HL-60/S4 treated with retinoic acid at 250 ng/mL for 4 days and 3 days (cell line): ENCODE results near the gene GLRA1.

Experiments
- in situ Hi-C: fragments of 300-500 bp; cut with MboI; formaldehyde crosslinking; loops from 2 replicates; pipeline ENCODE4 v1.7.0; 2022; ENCODE audit warnings: low sequenced_read_pairs

Gene GLRA1

DNA sequence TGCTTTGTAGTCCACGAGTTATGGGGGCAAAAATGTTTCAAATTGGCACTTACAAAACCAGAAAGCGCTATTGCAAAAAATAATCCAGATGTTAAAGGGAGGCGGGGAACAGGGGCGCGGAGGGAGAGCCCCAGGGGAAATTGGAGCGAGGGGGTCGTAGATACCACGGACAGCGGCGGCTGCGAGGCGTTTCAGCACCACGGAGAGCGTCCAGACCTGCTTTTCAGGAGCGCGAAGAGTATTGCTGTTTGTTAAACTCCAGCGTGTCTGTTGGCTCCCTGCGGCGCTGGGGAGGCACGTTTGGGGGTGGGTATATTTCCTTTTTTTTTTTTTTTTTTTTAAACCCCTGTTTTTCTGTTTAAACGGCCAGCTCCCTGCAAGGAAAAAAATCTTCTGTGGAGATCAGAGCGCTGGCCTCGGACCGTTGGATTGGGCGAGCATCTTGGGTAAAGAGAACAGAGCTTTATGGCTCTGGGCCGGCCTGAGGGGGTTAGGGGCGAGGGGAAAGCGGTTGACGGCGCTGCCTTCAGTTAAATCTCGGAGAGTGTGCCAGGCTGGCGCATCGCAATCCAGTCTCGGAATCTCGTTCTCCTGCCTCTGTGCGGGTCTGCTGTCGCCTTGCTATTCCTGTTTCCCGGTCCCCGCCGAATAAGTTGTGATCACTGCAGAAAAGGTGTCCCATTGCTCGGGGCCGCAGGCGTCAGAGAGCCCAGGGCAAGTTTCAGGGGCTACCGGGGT is at the start of gene GLRA1:
Gene GLRA1 (minus strand): TSS at position 288 of the 738 bp plus-strand sequence. CDS start 302 bp downstream, outside the sequence.
- in situ Hi-C loops: no loop called here

DNA sequence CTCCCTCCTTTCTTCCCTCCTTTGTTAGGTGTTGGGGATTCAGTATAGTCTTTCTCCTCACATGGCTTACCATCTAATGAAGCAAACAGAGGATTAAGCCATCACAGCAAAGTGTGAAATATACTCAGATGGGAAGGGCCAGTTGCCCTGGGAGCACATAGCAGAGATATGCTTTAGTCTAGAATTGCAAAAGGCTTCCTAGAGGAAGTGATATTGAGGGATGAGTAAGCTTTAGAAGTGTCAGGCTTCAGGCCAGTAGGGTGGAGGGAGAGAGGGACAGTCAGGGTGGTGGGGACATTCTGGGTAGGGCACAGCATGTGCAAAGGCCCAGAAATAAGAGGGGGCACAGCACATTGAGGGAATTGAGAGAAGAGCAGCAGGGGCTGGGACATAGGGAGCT is 46.2 kb upstream of the GLRA1 start:
- in situ Hi-C loops: no loop called here

DNA sequence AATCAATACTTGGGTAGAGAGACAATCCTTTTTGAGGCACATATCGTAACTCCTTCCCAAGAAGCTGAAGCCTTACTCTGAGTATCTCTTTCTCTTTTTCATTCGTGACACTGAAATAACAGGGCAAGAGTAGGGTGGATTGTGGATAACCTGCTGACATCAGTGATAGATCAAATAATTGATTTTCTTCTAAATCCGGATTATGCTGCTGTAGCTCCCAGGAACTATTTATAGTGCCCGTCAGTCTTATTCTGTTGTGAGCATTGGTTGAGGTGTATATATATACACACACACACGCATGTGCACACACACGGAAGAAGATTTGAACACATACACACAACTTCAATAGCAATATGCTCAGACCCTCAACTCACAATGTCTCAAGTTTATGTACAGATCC is 43.2 kb upstream of the GLRA1 start:
- in situ Hi-C loops: no loop called here

DNA sequence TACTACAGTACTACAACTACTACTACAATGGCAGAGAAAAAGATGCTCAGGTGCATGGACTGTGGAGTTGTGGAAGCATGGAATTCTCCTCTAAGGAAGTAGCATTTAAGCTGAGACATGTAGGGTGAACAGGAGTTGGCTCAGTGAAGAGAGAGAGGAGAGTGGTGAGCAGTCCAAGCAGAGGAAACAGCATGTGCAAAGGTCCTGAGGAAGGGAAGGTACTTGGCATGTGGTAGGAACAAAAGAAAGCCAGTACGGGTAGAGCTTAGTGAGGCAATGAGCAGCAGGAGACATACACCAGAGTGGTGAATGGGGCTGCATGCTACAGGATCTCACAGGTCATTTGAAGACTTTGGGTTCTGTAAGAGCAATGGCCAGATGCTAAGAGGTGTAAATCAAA is 41.4 kb upstream of the GLRA1 start:
- in situ Hi-C loops: no loop called here

DNA sequence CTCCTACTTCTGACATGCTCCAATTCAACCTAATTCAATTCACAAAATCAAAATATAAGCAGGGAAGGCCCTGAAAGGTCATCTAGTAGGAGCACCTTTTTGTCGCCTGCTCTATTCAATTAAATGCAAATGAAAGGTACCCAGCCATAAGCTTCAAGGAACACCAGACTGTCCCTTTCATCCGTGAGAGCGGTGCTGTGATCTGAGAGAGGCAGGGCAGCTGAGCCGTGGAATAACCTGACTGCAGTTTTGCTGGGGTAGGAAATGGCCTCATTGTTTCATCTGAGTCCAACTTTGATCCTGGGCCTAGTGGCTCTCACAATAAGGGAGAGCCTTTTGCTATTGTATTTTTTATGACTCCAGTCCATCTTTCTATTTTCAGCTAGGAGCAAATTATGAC is 39.8 kb upstream of the GLRA1 start:
- in situ Hi-C loops: no loop called here

DNA sequence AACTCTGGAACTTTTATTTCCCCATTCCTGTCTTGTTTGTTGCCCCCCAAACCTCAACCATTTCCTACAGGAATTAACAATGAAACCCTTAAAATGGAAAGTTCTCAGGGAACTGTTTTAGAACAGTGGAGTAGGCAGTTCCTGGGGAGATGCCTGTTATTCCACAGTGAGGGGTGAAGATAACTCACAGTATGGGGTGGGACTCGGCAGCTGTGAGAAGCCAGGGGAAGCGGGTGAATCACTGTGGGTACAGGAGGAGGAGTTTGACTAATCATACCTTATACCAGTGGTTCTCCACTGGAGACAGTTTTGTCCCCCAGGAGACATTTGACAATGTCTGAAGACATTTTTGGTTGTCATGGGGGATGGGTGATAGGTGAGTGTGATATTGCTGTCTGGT is 36.9 kb upstream of the GLRA1 start:
- in situ Hi-C loops: no loop called here

DNA sequence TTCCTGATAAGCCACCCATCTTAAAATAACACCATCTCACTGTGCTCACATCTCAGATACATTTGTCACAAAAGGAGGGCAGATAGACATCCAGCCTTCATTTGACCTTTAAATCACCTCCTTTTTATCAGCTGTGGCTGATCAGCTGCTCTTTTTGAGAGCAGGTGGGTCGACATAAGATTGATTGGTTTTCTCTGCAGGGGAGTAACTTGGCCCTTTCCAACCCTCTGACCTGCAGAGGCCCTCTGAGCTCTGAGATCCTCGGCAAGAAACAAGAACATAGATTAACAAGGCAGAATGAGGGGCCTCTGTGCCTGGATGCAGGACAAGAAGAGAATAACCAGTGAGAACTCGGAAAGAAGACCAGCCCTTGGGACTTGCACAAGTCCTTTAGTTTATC is 33.5 kb upstream of the GLRA1 start:
- in situ Hi-C loops: no loop called here

DNA sequence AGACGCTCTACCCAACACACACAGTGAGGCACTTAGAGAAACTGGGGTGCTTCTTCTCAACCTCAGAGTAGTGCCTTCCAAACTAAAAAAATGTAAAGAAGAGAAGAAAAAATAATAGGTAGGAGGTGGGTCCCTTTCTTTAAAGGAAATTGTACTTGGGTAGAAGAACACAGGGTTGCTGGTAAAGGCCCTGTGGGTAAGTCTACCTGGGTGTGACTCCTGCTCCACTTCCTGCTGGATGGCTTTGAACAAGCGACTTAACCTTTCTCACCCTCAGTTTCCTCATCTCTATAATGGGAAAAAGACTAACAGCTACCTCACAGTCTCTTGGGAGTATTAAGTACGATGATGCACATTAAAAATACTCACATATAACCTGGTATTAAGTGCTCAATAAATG is 32.1 kb upstream of the GLRA1 start:
- in situ Hi-C loops: no loop called here

DNA sequence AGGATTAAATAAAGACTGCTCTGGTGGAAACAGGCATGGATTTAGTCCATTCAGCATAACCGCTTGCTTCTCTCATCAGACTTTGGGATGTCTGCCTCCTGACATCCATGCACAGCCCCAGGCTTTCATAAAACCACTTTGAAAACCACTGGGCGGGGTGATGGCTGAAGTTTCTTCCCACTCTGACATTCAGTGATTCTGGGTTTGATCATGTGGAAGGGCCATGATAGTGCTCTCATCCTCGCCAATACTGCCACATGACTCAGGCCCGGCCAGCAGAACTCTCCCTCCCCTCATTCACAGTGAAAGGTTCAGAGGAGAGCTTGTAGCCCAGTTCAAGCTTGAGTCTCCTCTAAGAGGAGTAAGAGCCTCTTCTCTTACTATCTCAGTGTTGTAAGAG is 29.6 kb upstream of the GLRA1 start:
- in situ Hi-C loops: no loop called here

DNA sequence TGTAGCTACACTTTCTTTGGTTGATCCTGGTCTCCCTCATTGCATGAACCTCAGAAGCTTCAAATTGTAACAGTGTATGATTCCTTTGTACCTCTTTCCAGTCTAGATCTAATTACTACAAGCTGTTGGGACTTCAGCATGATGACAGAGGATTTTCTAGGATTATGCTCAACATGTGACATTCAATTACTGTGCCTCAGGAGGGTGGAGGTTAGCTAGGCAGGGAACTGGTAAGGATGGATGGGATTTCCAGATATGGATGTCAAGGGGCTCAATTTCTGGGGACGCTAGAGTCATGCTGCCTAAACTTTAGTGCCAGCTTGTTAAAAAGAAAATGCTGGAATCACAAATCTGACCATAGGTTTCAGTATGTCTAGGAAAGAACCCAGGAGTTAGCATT is 29.2 kb upstream of the GLRA1 start:
- in situ Hi-C loops: no loop called here

DNA sequence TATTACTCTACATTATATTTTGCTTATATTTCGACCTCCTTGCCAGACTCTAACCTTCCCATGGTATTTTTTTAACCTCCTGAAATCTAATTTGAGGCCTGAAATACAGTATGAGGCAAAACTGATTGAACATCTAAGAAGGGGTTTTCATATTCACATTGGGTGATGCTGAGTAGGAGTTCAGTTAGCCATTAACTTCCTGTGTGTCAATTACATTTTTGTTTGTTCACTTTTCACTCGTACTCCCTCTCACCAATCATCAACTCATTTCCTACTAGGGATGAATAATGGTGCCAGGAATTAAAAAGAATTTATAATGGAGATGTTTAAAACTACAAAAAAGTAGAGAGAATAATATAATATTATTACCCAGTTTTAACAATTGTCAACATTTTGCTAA is 27.6 kb upstream of the GLRA1 start:
- in situ Hi-C loops: no loop called here

DNA sequence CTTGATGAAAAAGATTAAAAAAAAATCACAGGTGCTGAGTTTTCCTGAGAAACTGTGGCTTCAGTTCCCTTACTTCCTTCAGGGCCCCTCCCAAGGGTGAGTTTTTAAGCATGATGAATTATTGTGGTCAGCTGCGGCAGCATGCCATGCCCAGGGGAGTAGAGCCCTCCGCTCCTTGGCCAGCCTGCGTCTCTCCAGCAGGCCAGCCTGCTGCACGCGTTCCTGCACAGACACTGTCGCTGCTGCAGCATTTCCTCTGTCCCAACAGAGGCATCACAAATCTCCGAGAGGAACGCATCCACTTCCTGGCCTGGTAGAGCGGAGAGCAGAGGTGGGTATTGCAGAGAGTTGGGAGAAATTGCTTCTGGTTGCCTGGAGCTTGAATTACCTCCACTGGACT is 26.1 kb upstream of the GLRA1 start:
- in situ Hi-C loops: no loop called here

DNA sequence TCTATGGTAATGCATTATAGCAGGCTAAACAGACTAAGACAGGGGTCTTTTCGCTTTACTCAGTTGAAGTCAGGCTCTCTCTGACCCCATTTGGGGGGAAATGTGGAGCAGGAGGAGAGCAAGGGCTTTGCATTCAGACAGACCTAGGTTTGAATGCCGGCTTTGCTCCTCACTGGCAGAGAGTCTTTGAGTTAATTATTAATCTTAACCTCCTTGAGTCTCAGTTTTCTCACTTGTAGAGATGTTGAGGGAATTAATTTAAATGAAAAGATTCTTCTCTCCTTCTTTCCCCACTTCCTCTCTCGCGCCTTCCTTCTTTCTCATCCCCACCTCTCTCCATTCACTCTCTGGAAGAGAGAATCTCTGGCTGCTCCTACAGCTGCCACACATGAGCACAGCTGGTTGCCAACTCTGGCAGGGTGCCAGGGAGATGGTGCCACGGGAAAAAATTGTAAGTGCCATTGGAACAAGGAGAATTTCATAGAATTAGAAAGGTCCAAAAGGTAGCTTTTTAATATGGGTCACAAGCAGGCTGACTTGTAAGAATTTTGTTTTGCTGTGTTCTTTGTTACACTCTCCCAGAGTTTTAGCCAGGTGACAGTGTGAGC is 25.2 kb upstream of the GLRA1 start:
- in situ Hi-C loops: no loop called here

DNA sequence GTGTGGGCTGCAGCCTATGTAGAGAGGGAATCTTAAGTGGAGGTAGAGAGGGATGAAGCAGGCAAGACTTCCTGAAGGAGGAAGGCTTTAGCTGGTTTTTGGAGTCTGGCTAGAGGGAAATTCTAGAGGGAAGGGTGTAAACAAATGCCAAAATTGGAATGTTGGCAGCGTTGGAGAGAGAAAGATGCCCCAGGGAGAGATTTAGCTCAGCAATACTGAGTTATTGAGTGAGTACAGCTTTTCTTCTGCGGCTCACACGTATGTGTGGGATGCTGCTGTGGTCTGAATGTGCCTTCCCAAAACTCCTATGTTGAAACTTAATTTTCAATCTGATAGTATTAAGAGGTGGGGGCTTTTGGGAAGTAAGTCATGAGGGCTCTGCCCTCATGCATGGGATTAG is 24.5 kb upstream of the GLRA1 start:
- in situ Hi-C loops: no loop called here

DNA sequence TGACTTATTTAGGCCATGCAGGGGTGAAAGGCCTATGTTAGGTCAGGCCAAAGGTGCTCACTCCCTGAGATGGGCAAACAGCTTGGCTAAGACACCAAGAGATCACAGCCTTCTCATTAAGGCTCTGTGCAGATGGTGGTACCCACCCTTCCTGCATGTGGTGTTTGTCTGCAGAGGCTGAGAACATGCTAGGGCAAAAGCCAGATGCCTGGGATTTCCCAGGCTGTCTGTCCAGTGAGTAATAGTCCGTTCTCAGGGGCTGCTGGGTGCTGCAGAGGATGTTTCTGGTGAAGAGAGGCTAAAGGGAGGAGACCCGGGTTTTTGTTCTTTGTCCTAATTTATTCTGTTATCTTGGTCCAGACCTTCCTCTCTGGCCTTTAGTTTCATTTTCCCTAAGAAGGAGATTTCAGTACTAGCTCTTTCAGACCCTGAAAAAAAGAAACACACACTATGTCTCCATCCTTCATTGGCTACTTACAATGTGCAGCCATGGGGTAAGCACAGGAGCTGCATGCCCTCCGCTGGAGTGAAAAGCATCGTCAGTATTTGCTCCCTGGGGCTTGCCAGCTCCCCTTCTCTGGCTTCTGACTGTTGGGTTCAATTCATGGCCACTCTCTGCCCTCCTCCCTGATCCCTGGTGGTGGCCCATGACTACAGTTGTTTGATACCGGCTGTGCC is 23.4 kb upstream of the GLRA1 start:
- in situ Hi-C loops: no loop called here

DNA sequence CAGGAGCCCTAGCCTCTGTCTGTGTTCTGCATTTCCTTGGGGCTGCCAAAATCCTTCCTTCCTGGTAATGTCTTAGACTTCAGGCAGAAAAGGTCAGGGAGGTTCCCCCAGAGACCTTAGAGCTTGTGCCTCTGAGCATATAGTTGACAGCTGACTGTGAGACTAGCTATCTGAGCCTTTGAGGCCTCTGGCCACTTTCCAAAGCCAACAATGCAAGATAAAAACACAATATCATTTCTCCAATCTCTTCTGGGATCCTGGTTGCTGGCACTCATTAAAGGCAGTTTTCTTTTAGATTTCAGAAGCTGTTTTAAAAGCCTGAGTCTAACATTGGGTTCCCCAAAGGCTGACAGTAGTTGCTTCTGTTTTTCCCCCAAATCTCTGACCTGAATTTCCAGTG is 13.2 kb upstream of the GLRA1 start:
- in situ Hi-C loops: no loop called here

DNA sequence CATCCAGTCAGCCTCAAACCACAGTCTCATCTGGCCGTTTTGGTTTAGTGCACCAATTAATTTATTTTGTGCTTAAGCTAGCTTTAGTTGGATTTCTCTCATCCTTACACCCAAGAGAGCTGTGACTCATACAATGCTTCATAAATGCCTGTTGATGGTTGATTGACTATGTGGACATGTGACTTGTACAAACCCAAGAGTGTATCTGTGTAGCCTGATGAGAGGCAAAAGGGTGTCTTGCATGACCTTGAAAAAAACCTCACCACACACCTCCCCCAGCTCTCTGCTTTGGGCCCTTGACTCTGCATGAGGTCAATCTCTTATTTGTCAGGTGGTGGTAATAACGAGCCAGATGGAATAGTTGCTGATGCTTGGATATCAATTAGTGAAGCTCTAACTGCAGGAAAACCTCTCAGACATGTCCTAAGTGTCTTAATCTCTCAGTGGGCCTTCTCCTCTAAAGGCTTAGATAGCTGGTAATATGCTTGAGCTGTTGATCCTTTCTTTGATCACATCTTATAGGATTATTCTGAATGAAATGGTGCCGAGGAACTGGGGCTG is 10.6 kb upstream of the GLRA1 start:
- in situ Hi-C loops: no loop called here

DNA sequence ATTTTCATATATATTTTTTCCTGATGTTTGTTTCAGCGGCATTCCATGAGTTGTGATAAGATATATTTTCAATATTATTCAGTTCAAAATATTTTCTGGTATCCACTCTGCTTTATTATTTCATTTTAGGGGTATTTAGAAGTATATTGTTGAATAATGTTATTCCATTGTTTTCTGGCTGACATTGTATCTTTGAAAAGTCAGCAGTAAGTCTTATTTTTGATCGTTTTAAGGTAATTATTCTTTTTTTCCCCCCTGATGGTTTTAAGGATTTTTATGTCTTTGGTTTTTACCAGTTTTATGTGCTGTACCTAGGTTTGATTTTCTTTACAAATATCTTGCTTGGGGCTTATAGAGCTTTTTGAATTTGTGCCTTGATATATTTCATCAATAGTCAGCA is 6.6 kb upstream of the GLRA1 start:
- in situ Hi-C loops: no loop called here

DNA sequence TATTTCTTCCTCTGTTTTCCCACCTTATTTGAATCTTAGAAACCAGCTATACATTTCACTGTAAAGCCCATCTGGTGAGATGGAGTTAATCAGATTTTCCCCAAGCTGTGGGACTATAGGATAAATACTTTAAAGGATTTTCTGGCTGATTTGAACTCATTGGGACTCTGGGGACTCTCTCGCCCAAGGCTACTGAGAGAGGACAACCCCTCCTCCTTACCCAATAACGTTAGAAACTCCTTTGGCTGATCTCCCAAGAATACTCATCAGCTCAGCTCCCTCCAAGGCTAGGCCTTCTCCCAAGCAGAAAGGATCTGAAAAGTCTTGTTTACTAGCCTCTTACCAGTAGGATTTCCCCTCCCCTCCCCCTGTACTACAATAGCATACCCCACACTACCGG is 1.5 kb upstream of the GLRA1 start:
- in situ Hi-C loops: no loop called here

DNA sequence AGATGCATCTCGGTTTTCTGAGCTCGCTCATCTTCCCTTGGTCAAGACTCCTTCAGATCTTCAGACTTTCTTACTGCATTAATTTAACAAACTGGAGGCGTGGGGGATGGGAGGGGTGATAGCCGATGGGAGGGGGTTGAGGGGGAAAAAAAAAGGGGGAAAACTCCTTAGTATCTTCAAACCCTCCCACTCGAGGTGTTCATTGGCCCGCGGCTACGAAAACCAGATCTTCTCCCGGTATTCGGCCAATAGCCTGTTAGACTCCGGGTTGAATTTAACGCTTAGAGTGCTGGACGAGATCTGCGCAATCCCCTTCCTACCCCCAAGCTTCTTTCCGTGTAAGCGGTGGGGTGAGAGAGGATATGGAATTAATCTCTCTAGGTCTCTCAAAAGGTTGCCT is 689 bp upstream of the GLRA1 start:
- in situ Hi-C loops: no loop called here

DNA sequence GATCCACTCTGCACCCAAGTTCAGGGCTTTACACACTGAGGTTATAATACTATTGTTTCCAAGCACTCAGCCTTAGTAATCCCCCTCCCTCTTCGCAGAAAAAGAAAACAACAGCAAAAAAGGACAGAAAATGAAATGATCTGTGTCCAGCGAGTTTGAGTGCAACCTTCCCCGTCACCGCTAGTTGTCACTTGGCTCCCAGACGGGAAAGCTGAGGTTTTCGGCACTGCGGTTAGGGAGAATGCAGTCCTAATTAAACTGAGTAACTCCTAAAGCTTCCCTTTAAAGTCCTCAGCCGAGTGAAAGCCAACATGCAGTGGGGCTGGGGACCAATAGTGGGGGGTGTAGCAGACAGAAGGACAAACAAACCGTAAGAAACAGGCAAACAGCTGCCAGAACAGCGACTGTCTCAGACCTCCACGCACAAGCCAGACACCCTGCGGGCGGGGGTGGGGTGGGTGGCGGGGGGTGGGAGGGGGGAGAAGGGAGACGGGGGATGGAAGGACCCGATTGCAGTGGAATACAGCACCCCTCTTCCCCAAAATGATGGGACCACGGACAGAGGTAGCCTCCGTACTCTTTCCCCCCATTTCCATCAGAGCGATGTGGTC is 680 bp downstream of the GLRA1 start:
- in situ Hi-C loops: no loop called here

DNA sequence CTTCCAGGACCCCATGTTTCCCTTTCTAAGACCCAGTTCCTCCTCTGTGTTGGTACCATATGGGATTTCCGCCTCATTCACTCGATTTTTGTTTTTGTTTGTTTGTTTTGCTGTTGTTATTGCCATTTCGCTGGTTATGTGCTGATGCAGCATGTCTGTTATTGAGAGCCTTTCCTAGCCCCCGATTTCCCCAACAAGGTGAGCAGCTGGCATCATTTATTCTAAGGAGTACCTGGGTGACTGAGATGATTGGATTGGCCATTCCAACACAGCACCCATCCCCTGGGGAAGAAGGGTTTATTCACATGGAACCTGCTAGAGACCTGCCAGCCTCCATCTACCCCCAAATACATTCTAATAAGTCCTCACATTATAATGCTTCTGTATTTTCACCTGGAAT is 2.7 kb downstream of the GLRA1 start:
- in situ Hi-C loops: no loop called here
